Raji (cell line): ENCODE results near the gene PRMT7.

Experiments
- POLR2A ChIP-seq: IDR thresholded peaks from 2 replicates; pipeline ENCODE4 v1.6.1; 2011; ENCODE audit warnings: low read depth, low read length, control low read depth; ENCODE audit not compliant: insufficient read depth

Gene PRMT7

DNA sequence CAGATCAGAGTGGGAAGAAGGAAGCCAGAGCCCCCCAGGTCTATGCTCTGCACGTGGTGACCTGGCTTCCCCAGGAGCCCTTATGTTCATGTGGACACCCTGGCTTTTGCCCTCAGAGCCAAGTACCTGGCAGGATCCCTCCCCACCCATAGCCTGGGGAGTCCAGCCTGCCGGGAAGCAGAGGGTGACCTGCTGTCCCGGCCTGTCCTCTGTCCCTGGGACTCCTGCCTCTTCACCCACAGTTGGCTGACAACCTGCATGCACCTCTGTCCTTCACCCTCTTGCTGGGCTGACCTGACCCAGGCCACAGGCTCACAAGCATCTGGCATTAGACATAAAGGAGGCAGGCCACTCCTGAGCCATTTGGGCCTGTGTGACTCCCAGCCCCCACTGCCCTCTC lies 77.3 kb downstream of the PRMT7 start:
- TF ChIP-seq POLR2A: no peak

DNA sequence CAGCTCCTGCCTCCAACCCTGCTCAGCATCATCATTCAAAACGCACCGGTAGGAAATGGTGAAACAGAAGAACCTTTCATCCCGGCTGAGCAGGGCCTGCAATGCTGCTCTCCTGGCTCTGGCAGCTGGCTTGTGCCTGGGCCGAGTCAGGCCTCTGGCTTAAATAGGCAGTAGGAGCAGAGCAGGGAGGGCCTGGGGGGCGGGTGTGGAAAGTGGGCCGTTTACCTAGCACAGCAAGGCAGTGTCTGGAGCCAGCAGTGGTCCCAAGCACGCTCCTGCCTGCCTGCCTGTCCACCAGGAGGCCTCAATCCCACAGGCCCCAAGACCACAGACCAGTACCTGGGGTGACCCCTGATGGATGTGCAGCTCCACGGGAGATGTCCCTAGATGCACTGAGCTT lies 78.2 kb downstream of the PRMT7 start:
- no peak for TF ChIP-seq POLR2A

DNA sequence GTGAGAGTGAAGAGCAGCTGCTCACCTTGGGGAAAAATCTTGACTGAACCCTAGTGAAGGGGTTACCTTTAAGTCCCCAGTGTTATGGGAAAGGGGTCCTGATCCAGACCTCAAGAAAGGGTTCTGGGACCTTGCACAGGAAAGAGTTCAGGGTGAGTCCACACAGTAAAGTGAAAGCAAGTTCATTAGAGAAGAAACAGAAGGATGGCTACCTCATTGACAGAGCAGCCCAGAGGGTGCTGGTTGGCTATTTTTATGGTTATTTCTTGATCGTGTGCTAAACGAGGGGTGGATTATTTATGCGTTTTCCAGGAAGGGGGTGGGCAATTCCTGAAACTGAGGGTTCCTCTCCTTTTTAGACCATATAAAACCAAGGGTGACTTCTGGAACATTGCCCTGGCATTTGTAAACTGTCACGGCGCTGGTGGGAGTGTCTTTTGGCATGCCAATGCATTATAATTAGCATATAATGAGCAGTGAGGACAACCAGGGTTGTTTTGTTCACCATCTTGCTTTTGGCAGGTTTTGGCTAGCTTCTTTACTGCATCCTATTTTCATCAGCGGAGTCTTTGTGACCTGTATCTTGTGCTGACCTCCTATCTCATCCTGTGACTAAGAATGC lies 79.0 kb downstream of the PRMT7 start:
- no peak for TF ChIP-seq POLR2A

DNA sequence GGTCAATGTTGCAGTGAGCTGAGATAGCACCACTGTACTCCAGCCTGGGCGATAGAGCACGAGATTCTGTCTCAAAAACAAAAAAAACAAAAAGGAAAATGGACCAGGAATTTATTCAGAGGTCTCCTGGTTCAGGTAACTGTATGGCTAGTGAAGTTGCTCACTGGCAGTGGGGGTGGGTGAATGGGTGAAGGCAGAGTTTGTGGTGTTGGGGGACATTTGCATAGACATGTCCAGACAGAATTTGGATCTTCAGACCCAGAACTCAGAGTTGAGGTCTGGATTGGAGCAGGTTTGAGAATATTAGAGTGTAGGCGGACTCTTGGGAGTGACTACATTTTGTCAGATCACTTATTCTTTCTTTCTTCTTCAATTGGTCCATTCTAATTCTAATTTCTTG lies 82.5 kb downstream of the PRMT7 start:
- no peak for TF ChIP-seq POLR2A

DNA sequence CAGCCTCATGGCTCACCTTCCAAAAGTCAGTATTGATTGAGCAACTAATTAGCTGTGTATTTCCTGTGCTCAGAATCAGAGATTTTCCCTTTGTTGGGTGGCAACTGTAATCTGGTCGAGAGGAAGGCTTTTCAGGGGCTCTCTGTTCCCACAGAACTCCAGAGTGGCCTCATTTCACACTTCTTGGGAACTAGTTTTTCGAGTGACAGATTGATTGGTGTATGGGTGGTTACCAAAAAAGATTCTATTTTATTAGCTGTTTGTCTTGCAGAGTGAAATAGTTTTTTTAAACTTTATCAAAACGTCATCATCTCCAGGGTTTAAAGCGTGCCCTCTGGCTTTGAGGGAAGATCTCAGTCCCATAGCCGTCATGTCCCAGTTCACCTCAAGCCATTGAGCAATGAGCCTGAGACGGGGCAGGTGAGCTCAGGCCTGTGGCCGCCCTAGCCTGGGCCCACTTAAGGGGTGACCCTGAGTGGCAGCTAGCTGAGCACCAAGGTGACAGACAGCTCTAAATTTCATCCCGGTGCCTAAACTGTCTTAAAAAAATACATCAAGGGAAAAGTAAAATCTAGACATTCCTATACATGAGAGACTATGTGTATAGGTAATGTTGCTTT lies 84.5 kb downstream of the PRMT7 start:
- TF ChIP-seq POLR2A: no peak

DNA sequence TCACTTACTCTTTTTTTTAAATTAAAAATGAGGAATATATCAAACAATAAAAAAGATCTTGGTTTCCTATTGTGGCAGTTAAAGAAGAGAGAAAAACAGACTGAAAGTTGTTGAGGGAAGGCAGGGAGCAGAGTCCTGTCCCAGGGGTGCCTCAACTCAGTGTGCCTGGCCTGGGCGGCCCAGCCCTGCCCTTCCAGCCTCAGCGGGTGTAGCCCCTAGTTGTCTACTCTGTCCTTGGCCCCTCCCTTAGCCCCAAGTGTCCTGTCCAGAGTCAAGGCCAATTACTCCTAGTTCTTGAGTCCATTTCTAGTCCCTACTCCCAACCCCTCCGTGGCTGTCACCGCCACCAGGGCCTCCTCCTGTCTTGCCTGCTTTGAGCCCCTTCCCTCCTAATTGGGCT lies 85.0 kb downstream of the PRMT7 start:
- no peak for TF ChIP-seq POLR2A

DNA sequence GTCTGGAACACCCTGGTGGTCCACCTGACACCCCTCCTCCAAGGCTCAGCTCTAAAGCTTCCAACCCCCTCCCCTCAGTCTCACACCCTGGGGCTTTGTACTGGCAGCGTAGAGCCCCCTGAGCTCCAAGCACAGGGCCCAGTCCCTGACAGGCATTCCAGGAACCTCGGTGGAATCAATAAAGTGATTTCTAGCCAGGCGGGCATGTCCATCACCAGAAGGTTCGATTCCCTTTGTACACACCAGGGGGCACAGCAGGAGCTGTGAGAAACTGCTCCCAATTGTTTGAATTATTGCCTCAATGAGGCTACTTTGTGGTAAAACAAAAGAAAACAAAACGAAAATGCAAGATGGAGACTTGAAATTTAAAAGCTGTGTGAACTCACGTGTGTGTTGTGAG lies 85.7 kb downstream of the PRMT7 start:
- TF ChIP-seq POLR2A: no peak

DNA sequence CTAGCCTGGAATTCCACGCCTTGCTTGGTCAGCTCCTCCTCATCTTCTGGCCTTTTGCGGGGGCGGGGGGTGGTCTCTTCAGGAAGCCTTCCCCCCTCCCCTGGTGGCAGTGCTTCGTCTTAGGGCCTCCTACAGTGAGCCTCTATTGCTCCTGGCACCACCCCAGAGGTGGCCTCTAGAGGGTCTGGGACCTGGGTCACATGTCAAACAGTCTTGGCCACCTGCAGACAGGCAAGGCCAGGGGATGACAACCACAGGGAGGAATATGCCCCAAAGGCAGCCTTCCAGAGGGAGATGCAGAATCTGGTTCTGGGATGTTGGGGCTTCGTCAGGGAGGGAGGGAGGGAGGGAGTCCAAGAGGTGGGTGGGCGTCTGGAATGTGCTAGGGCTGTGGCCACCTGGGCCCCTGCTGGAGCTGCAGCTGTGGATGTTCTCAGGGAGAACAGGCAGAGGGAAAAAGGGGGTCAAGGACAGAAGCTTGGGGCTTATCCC lies 86.9 kb downstream of the PRMT7 start:
- TF ChIP-seq POLR2A: no peak

DNA sequence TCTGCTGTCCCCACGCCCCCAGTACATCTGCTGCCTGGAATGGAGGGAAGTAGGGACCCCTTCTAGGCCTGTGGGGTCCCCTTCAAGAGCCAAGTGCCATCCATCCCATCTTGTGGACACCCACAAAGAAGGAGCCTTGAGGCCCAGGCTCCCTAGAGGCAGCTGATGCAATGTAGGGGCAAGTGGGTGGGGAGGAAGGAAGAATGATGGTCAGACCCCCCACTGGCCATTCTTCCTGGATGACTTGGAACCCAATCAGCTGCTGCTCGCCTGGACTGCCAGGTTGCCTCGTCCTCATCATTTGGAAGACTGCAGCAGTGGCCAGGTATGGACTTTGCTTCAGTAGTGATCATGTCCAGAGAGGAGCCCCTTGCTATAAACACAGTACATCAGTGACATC lies 88.6 kb downstream of the PRMT7 start:
- no peak for TF ChIP-seq POLR2A

DNA sequence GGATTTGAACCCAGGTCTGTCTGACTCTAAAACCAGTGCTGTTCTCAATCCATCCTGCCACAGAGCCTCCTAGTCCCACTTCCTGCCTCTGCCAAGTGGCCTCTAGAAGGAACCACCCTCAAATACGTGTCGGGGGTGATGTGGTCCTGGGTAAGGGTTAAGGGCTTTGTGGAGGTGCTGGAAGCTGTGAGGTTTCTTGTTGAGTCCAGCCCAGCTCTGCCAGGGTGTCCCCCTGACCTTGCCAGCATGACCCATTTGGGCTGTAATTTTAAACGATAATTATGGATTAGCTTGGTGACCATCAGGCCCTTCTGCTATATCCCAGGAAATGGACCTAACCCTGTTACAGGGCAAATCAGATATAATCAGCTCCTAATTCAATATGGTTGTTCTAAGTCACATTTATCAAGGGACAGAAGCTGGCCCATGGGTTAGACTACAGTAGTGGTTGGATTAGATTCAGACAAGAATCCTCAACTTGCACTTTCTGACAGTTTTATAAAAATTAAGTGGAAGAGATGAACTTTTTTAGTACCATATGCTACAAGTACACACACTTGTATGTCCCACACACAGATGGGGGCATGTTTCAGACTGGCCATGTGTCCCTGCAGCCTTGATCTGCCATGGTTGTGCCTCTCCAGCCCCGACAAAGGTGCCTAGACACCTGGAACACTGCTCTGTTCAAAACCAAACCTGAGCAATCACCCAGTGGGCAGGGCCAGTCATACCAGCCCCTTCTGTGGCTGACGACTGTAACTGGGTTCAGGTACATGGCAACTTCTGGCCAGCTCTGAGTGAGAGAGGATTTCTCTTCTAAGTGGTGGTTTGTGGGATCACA lies 89.5 kb downstream of the PRMT7 start:
- no peak for TF ChIP-seq POLR2A

DNA sequence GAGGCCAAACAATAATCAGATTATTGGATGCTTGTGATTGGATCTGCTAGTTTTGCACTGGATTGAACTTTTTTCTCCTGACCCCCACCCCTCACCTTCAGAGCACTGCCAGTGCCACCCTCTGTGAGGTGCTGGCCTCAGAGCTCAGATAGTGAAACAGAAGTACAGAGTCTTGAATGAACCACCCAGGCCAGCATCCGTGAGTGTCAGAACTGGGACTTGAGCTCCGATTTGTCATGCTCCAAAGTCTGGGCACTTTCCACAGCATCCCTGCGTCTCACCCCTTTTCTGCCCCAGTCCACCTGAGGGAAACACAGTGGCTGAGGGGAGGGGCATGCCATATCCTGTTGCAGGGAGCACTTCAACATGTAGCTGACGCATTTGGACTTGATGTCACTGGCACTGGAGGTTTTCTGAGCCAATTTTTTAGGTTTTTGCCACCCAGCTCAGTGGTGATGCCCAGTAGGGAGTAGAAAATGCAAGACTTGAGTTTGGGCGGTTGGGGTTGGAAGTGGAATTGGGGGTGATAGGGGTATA lies 90.2 kb downstream of the PRMT7 start:
- no peak for TF ChIP-seq POLR2A

DNA sequence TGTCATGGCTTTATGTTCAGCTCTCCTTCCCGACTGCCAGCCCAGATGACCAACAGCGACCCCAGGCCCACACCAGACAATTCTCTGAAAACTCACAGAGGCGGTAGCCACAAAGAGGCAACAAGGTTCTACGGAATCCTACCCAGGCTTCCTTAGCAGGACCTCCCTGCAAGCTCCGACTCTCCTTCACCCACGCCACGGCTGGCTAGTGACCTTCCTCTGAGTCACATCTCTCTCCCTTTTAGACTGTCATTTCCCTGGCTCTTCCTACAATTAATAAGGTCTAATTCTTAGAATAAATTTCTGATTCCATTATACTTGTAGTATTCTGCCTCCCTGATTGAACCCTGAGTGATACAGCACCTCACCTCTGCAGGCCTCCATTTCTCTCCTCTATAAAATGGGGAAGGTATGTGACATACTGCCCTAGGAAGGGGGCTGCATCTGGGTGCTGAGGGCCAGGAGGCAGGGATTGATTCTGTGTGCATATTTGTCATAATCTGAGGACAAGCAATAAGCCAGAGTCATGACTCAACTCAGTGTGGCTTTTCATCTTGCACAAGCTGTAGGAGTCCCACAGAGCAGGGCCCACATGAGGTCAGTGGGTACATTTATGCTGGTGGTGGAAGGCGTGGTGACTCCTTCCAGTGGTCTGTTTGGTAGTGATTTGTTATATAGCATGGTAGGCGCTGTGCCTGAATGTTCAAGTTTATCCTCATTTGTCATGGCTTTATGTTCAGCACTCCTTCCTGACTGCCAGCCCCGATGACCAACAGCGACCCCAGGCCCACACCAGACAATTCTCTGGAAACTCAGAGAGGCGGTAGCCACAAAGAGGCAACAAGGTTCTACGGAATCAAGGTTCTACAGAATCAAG lies 91.3 kb downstream of the PRMT7 start:
- no peak for TF ChIP-seq POLR2A

DNA sequence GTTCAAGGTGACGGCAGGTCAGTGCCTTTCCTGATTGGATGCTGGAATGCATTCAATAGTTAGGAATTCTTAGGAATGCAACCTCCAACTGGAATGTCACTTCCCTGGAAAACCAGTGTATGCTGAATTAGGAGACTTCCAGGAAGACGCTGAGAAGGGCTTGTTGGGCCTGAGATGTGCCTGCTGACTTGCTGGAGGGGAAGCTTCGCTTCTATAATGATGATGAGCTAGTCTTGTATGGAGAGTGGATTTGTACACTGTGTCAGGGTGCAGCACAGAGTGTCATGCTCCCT lies 91.9 kb downstream of the PRMT7 start:
- TF ChIP-seq POLR2A: no peak

DNA sequence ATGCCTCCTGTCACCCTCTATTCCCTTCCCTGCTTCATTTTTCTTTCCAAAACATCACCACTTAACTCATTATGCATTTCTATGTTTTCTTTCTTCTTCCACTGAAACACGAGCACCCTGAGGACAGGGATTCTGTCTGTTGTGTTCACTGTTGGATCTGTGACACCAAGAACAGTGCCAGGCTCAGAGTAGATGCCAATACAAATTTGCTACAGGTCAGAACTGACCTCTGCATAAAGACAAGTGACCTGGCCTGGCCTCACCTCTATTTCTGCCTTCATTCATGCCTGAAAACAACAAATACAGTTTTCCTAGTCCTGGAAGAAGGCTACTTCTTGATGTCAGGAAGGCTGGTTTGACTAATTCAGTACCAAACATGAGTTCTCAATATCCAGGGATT lies 92.4 kb downstream of the PRMT7 start:
- no peak for TF ChIP-seq POLR2A

DNA sequence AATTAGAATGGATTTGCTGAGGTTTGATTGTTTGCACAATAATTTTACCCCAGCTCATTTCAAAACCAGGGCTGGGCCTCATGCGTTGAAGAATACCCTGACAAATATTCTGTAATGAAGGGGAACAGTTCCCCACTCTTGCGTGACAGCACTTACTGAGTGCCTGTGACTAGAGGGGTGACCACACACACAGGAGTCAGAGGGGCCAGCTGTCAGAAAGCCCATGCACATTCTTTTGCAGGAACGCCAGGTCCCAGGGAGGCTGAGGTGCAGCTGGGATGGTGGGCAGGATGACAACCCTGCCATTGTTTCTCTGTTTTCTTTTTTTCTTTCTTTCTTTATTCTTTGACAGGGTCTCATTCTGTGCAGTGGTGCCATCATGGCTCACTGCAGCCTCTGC lies 92.9 kb downstream of the PRMT7 start:
- no peak for TF ChIP-seq POLR2A
